ENCODE measurements around the gene ZNF473. TPM values are rescaled to one million over a fixed set of nuclear protein-coding genes. Genes with fewer than 3 reads are reported as not detected.

ZNF473 gene
- total RNA-seq, 4 donors from 2014 or later: 6.7 to 16.7 (median 10.5) TPM

- intact Hi-C loops (cut with DNase I; ENCODE audit: low total_unique reads): no loop called here
- peak in 1 of 2 donors; percentile 35 for DNase-seq (ENCODE audit: low spot score in 2 of 2)
- H3K4me3 ChIP-seq (ENCODE audit: low read depth, poor library complexity, severe bottlenecking): no peak overlapping the region
- 68 to 70% methylated on average over 11 of the region's 11 CpGs for WGBS, 2 donors
- TF ChIP-seq CTCF (IDR thresholded peaks at IDR 0.05): no peak
- TF ChIP-seq POLR2A (IDR thresholded peaks at IDR 0.05): no peak
These were observed 21.9 kb upstream of the ZNF473 start for GRCh38 chr19:50003810-50004419.

GRCh38 chr19:50005428-50005827, 20.4 kb upstream of the ZNF473 start:
- 97% methylated on average over 12 of the region's 12 CpGs for WGBS, 2 donors
- TF ChIP-seq POLR2A (IDR thresholded peaks at IDR 0.05) (no peak), CTCF (IDR thresholded peaks at IDR 0.05) (no peak)
- no peak overlapping the region for H3K4me3 ChIP-seq (ENCODE audit: low read depth, poor library complexity, severe bottlenecking)
- intact Hi-C loops (cut with DNase I; ENCODE audit: low total_unique reads): no loop called here
- DNase-seq (ENCODE audit: low spot score in 2 of 2): no peak

GRCh38 chr19:50007170-50007569, 18.6 kb upstream of the ZNF473 start:
- no peak for TF ChIP-seq CTCF (IDR thresholded peaks at IDR 0.05)
- no peak for TF ChIP-seq POLR2A (IDR thresholded peaks at IDR 0.05)

GRCh38 chr19:50007947-50008346, 17.9 kb upstream of the ZNF473 start:
- no peak for TF ChIP-seq CTCF (IDR thresholded peaks at IDR 0.05)
- no peak for TF ChIP-seq POLR2A (IDR thresholded peaks at IDR 0.05)
- intact Hi-C loops (cut with DNase I; ENCODE audit: low total_unique reads): no loop called here
- no peak overlapping the region for H3K4me3 ChIP-seq (ENCODE audit: low read depth, poor library complexity, severe bottlenecking)
- 93 to 97% methylated on average over 2 of the region's 2 CpGs for WGBS, 2 donors
- DNase-seq (ENCODE audit: low spot score in 2 of 2): no peak

More at GRCh38 chr19:50007170-50007569, 18.6 kb upstream of the ZNF473 start:
- DNase-seq (ENCODE audit: low spot score in 2 of 2): no peak
- 85 to 97% methylated on average over 10 of the region's 10 CpGs for WGBS, 2 donors
- intact Hi-C loops (cut with DNase I; ENCODE audit: low total_unique reads): no loop called here
- H3K4me3 ChIP-seq (ENCODE audit: low read depth, poor library complexity, severe bottlenecking): no peak overlapping the region

GRCh38 chr19:50008532-50008931, 17.3 kb upstream of the ZNF473 start:
- WGBS, 2 donors: 69 to 71% methylated on average over 10 of the region's 10 CpGs
- no peak for DNase-seq (ENCODE audit: low spot score in 2 of 2)
- TF ChIP-seq POLR2A (IDR thresholded peaks at IDR 0.05): no peak
- no peak for TF ChIP-seq CTCF (IDR thresholded peaks at IDR 0.05)
- intact Hi-C loops (cut with DNase I; ENCODE audit: low total_unique reads): no loop called here
- H3K4me3 ChIP-seq (ENCODE audit: low read depth, poor library complexity, severe bottlenecking): no peak overlapping the region

Measured in lower leg skin (tissue), 4 donors.